Measurements from ENCODE around the gene KRT4.

GRCh38 chr12:52818388-52818787 lies 4.5 kb upstream of the KRT4 start:
- TF ChIP-seq, protein P1, sequence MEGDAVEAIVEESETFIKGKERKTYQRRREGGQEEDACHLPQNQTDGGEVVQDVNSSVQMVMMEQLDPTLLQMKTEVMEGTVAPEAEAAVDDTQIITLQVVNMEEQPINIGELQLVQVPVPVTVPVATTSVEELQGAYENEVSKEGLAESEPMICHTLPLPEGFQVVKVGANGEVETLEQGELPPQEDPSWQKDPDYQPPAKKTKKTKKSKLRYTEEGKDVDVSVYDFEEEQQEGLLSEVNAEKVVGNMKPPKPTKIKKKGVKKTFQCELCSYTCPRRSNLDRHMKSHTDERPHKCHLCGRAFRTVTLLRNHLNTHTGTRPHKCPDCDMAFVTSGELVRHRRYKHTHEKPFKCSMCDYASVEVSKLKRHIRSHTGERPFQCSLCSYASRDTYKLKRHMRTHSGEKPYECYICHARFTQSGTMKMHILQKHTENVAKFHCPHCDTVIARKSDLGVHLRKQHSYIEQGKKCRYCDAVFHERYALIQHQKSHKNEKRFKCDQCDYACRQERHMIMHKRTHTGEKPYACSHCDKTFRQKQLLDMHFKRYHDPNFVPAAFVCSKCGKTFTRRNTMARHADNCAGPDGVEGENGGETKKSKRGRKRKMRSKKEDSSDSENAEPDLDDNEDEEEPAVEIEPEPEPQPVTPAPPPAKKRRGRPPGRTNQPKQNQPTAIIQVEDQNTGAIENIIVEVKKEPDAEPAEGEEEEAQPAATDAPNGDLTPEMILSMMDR (IDR thresholded peaks at IDR 0.05): no peak
- TF ChIP-seq POLR2A (IDR thresholded peaks at IDR 0.05): no peak
